Stimulated activated naive CD8-positive, alpha-beta T cell treated with anti-CD3 and anti-CD28 coated beads, Interleukin-15, Interleukin-2, amounts not matched to agents 100 ng/mL and 50 ng/mL, for 24 hours (primary cell): Measurements from ENCODE around the gene ERC2.
"Not testable (repeated sequence)": the region's sequence is repeated elsewhere in the genome, so short reads cannot be mapped to it uniquely, and the experiment has no call there.

Experiments
- H3K27ac Mint-ChIP-seq: one replicate; pipeline ENCODE4 v1.8.0; 2021; ENCODE audit warnings: mild to moderate bottlenecking, mixed read lengths
- H3K27me3 Mint-ChIP-seq: one replicate; pipeline ENCODE4 v1.8.0; 2021; ENCODE audit warnings: mixed read lengths
- H3K36me3 Mint-ChIP-seq: one replicate; pipeline ENCODE4 v1.8.0; 2021; ENCODE audit warnings: low read depth, mixed read lengths
- H3K4me1 Mint-ChIP-seq: one replicate; pipeline ENCODE4 v1.8.0; 2021; ENCODE audit warnings: low read depth, mixed read lengths
- H3K4me3 Mint-ChIP-seq: one replicate; pipeline ENCODE4 v1.8.0; 2021; ENCODE audit warnings: mild to moderate bottlenecking, mixed read lengths
- H3K9me3 Mint-ChIP-seq: one replicate; pipeline ENCODE4 v1.8.0; 2021; ENCODE audit warnings: mixed read lengths

ERC2 gene

DNA sequence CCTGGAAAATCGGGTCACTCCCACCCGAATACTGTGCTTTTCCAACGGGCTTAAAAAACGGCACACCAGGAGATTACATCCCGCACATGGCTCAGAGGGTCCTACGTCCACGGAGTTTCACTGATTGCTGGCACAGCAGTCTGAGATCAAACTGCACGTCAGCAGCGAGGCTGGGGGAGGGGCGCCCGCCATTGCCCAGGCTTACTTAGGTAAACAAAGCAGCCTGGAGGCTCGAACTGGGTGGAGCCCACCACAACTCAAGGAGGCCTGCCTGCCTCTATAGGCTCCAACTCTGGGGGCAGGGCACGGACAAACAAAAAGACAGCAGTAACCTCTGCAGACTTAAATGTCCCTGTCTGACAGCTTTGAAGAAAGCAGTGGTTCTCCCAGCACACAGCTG lies 636.4 kb downstream of the ERC2 start:
- not testable (repeated sequence) for H3K4me3 Mint-ChIP-seq, H3K27me3 Mint-ChIP-seq

GRCh38 chr3:55828712-55829111 lies 639.6 kb downstream of the ERC2 start:
- Mint-ChIP-seq H3K27me3 (peaks cover 3% of the 10 kb centered on the region), H3K9me3 (peaks cover 10% of the 10 kb centered on the region), H3K4me3 (no peak overlapping the region), H3K27ac (no peak overlapping the region), H3K36me3 (no peaks in the 10 kb centered on the region), H3K4me1 (no peaks in the 10 kb centered on the region)

More for the DNA sequence above, 636.4 kb downstream of the ERC2 start:
- not testable (repeated sequence) for H3K9me3 Mint-ChIP-seq, H3K36me3 Mint-ChIP-seq, H3K4me1 Mint-ChIP-seq, H3K27ac Mint-ChIP-seq

- H3K9me3 Mint-ChIP-seq = peaks cover 13% of the 10 kb centered on the region
- H3K4me1 Mint-ChIP-seq = no peaks in the 10 kb centered on the region
- peaks cover 3% of the 10 kb centered on the region for H3K27me3 Mint-ChIP-seq
- no peaks in the 10 kb centered on the region for H3K36me3 Mint-ChIP-seq
- H3K27ac Mint-ChIP-seq = no peak overlapping the region
- no peak overlapping the region for H3K4me3 Mint-ChIP-seq
These were observed 640.5 kb downstream of the ERC2 start for GRCh38 chr3:55827786-55828185.

DNA sequence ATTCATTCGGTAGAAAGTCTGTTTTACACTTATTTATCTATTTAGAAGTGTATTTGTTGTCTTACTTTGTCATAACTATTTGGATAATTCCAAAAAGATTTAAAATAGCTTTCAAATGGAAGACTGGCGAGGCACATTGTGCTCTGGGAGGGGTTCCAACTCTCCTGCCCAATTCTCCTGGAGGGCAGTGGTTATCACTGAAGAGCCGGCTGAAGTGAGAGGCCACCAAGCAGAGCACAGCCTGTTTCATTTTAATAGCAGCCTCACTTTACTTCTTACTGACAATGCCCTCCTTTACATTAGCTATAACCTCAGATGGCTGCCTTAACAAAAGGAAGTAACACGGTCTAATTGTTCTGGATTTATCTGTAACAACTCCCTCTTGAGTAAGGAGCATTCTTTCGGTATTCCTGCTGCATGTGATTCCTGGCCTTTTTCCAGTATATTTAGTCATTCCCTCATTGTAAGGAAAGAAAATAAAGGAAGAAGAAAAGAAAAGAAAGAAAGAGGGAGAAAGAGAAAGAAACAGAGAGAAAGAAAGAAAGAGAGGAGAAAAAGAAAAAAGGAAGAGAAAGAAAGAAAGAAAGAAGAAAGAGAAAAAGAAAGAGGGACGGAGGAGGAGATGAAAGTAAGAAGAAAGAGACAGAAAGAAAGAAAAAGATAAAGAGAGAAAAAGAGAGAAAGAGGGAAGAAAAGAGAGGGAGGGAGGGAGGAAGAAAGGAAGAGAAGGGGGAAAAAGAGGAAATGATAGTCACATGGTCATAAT lies 641.4 kb downstream of the ERC2 start:
- peaks cover 3% of the 10 kb centered on the region for H3K27me3 Mint-ChIP-seq
- H3K36me3 Mint-ChIP-seq = no peaks in the 10 kb centered on the region
- H3K27ac Mint-ChIP-seq = no peak overlapping the region
- no peaks in the 10 kb centered on the region for H3K4me1 Mint-ChIP-seq
- no peak overlapping the region for H3K4me3 Mint-ChIP-seq
- peaks cover 13% of the 10 kb centered on the region for H3K9me3 Mint-ChIP-seq

DNA sequence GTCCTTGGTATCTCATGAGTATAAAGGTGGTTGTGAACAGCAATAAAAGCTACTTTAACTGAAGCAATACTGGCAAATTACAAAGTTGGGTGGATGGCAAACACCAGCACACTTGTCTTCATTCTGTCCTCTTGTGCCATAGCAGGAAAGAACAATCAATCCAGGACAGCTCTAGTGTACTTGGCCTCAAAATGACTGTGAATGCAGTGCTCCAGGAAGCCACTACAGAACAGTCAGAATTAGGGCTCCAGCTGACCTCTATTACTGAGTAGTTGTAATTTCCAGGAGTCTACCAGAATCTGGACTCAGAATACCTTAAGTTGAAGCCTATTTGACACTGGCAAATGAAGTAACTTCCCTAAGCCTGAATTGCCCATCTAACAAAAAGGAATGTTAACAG lies 642.2 kb downstream of the ERC2 start:
- Mint-ChIP-seq H3K9me3 (peaks cover 13% of the 10 kb centered on the region), H3K4me1 (no peaks in the 10 kb centered on the region), H3K27ac (no peak overlapping the region), H3K36me3 (no peaks in the 10 kb centered on the region), H3K27me3 (peaks cover 3% of the 10 kb centered on the region), H3K4me3 (no peak overlapping the region)

- Mint-ChIP-seq H3K4me1 (no peaks in the 10 kb centered on the region), H3K9me3 (peaks cover 8% of the 10 kb centered on the region), H3K27me3 (peaks cover 3% of the 10 kb centered on the region), H3K4me3 (no peak overlapping the region), H3K27ac (no peak overlapping the region), H3K36me3 (no peaks in the 10 kb centered on the region)
These were observed 643.9 kb downstream of the ERC2 start for GRCh38 chr3:55824406-55824805.

DNA sequence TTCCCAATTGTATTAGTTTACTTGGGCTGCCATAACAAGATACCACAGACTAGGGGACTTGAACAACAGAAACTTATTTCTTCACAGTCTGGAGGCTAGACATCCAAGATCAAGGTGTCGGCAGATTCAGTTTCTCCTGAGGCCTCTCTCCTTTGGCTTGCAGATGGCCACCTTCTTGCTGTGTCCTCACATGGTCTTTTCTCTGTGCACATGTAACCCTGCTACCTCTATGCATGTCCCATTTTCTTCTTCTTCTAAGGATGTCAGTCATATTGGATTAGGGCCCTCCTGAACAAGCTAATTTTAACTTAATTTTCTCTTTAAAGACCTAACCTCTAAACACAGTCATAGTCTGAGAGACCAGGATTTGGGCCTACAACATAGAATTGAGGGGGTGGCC lies 644.4 kb downstream of the ERC2 start:
- peaks cover 3% of the 10 kb centered on the region for H3K27me3 Mint-ChIP-seq

GRCh38 chr3:55823001-55823400 lies 645.3 kb downstream of the ERC2 start:
- no peaks in the 10 kb centered on the region for H3K36me3 Mint-ChIP-seq

More for the DNA sequence above, 644.4 kb downstream of the ERC2 start:
- no peak overlapping the region for H3K27ac Mint-ChIP-seq
- peaks cover 3% of the 10 kb centered on the region for H3K9me3 Mint-ChIP-seq
- no peaks in the 10 kb centered on the region for H3K36me3 Mint-ChIP-seq
- H3K4me3 Mint-ChIP-seq = no peak overlapping the region
- H3K4me1 Mint-ChIP-seq = no peaks in the 10 kb centered on the region

GRCh38 chr3:55819005-55819404 lies 649.3 kb downstream of the ERC2 start:
- Mint-ChIP-seq H3K27me3 (no peaks in the 10 kb centered on the region), H3K36me3 (no peaks in the 10 kb centered on the region), H3K27ac (no peak overlapping the region), H3K4me1 (no peaks in the 10 kb centered on the region), H3K9me3 (peaks cover 3% of the 10 kb centered on the region), H3K4me3 (no peak overlapping the region)

More at GRCh38 chr3:55823001-55823400, 645.3 kb downstream of the ERC2 start:
- H3K27ac Mint-ChIP-seq = no peak overlapping the region
- peaks cover 3% of the 10 kb centered on the region for H3K27me3 Mint-ChIP-seq
- H3K9me3 Mint-ChIP-seq = peaks cover 3% of the 10 kb centered on the region
- no peak overlapping the region for H3K4me3 Mint-ChIP-seq
- no peaks in the 10 kb centered on the region for H3K4me1 Mint-ChIP-seq

DNA sequence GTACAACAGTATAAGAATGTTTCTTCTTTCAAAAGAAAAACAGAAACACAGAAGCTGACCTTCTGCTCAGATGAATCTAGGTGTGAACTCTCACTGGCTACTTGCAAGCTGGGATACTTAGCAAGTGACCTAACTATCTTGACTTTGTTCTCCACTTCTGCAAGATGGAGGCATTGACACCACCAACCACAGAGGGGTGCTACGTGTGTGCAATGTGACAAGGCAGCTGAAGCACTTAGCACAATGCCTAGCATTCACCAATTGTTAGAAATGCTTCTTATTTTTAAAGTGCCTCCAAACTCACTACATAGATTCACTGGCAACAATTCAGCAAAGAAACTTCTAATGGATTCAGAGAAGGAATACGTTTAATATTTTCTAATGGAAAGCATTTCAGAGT lies 649.8 kb downstream of the ERC2 start:
- Mint-ChIP-seq H3K4me1 (no peaks in the 10 kb centered on the region), H3K9me3 (peaks cover 3% of the 10 kb centered on the region), H3K36me3 (no peaks in the 10 kb centered on the region), H3K4me3 (no peak overlapping the region), H3K27ac (no peak overlapping the region), H3K27me3 (no peaks in the 10 kb centered on the region)

- H3K4me1 Mint-ChIP-seq = no peaks in the 10 kb centered on the region
- H3K4me3 Mint-ChIP-seq = no peak overlapping the region
- no peak overlapping the region for H3K27ac Mint-ChIP-seq
- H3K9me3 Mint-ChIP-seq = no peaks in the 10 kb centered on the region
- H3K27me3 Mint-ChIP-seq = no peaks in the 10 kb centered on the region
- no peaks in the 10 kb centered on the region for H3K36me3 Mint-ChIP-seq
These were observed 651.3 kb downstream of the ERC2 start for GRCh38 chr3:55816794-55817576.

DNA sequence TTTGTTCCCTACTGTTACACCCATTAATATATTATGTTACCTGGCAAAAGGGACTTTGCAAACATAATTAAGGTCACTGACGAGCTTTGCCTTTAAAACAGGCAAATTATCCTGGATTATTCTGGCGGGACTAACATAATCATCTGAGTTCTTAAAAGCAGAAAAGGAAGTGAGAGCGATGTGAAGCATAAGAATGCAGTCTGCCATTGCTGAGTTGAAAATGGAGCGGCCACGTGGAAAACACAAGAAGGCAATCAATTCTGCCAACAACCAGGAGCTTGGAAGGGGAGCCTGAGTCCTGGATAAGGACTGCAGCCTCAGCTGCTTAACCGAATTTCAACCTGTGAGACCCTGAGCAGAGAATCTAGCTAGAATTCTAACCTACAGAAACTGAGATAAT lies 653.0 kb downstream of the ERC2 start:
- Mint-ChIP-seq H3K4me1 (no peaks in the 10 kb centered on the region), H3K9me3 (no peaks in the 10 kb centered on the region), H3K27ac (no peak overlapping the region), H3K36me3 (no peaks in the 10 kb centered on the region), H3K4me3 (no peak overlapping the region), H3K27me3 (no peaks in the 10 kb centered on the region)

GRCh38 chr3:55813268-55814097 lies 654.8 kb downstream of the ERC2 start:
- Mint-ChIP-seq H3K36me3 (no peaks in the 10 kb centered on the region), H3K27me3 (no peaks in the 10 kb centered on the region), H3K9me3 (no peaks in the 10 kb centered on the region), H3K27ac (no peak overlapping the region), H3K4me3 (no peak overlapping the region), H3K4me1 (no peaks in the 10 kb centered on the region)

- Mint-ChIP-seq H3K27me3 (no peaks in the 10 kb centered on the region), H3K36me3 (no peaks in the 10 kb centered on the region), H3K4me1 (no peaks in the 10 kb centered on the region), H3K4me3 (no peak overlapping the region), H3K9me3 (no peaks in the 10 kb centered on the region), H3K27ac (no peak overlapping the region)
These were observed 655.8 kb downstream of the ERC2 start for GRCh38 chr3:55812394-55813013.
